ENCODE data around the gene MON1A.
"Not testable (repeated sequence)": the region's sequence is repeated elsewhere in the genome, so short reads cannot be mapped to it uniquely, and the experiment has no call there.

The MON1A gene

GRCh38 chr3:49930922-49931321 is 1.3 kb upstream of the MON1A start:
- TF ChIP-seq, protein P1, sequence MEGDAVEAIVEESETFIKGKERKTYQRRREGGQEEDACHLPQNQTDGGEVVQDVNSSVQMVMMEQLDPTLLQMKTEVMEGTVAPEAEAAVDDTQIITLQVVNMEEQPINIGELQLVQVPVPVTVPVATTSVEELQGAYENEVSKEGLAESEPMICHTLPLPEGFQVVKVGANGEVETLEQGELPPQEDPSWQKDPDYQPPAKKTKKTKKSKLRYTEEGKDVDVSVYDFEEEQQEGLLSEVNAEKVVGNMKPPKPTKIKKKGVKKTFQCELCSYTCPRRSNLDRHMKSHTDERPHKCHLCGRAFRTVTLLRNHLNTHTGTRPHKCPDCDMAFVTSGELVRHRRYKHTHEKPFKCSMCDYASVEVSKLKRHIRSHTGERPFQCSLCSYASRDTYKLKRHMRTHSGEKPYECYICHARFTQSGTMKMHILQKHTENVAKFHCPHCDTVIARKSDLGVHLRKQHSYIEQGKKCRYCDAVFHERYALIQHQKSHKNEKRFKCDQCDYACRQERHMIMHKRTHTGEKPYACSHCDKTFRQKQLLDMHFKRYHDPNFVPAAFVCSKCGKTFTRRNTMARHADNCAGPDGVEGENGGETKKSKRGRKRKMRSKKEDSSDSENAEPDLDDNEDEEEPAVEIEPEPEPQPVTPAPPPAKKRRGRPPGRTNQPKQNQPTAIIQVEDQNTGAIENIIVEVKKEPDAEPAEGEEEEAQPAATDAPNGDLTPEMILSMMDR (IDR thresholded peaks at IDR 0.05; ENCODE audit: insufficient read depth, low read depth, low read length, missing control alignments) = no peak
- DNase-seq (ENCODE audit: low read depth) = peak; percentile 35
- H3K4me3 ChIP-seq (ENCODE audit: low read depth, low read length) = no peak overlapping the region

DNA sequence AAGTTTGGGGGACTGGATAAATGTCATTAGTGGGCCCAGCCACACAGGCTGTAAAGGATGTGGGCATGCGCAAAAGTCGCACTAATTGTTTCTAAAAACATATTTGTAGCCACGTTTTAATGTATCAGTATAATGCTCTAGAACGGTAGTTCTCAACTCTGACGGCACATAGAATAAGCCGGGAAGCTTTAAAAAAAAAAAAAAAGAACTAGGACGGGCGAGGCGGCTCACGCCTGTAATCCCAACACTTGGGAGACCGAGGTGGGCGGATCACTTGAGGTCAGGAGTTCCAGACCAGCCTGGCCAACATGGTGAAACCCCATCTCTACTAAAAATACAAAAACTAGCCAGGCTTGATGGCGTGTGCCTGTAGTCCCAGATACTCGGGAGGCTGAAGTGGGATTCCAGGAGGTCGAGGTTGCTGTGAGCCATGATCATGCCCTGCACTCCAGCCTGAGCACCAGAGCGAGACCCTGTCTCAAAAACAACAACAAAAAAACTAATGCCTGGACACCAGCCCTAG is 618 bp upstream of the MON1A start:
- peak overlapping the region; percentile 85 for H3K4me3 ChIP-seq (ENCODE audit: low read depth, low read length)
- no peak for DNase-seq (ENCODE audit: low read depth)
- TF ChIP-seq, protein P1 (IDR thresholded peaks at IDR 0.05; ENCODE audit: insufficient read depth, low read depth, low read length, missing control alignments) = no peak

DNA sequence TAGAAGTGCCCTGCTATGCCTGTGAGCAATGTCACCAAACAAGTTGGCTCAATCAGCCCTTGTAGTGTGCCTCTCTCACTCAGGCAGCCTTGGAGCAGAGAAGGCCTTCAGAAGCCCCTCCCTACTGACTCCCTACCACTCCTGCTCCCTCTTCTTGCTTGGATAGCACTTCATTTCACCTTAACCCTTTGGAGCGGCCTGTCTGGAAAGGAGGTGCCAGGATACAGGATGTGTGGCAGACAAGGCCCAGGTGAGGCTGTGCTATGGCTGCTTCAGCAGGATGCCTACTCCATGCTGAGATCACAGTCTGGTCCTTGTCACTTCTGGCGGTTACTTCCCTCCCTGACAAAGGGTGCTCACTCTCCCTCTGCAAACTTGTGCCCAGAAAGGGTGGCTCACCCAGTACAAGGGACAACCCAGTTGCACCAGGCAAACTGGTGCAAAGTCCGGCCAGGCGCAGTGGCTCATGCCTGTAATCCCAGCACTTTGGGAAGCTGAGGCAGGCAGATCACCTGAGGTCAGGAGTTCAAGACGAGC is 1.1 kb downstream of the MON1A start:
- TF ChIP-seq, protein P1 (IDR thresholded peaks at IDR 0.05; ENCODE audit: insufficient read depth, low read depth, low read length, missing control alignments) = no peak
- H3K4me3 ChIP-seq (ENCODE audit: low read depth, low read length) = no peak overlapping the region
- no peak for DNase-seq (ENCODE audit: low read depth)

DNA sequence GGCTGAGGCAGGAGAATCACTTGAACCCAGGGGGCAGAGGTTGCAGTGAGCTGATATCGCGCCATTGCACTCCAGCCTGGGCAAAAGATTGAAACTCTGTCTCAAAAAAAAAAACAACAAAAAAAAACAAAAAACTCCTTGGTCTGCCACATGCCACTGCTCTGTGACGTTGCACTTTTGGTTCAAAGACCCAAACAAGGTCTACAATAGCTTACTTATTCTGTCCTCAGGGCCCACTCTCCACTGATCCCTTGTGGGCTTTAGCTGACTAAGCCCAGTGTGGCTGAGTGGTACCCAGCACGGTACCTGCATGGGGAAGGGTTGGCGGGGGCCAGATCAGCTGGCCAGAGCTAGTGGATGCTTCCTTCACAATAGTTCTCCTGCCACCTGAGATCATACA is 1.8 kb downstream of the MON1A start:
- DNase-seq (ENCODE audit: low read depth) = no peak
- H3K4me3 ChIP-seq (ENCODE audit: low read depth, low read length) = no peak overlapping the region
- TF ChIP-seq, protein P1 (IDR thresholded peaks at IDR 0.05; ENCODE audit: insufficient read depth, low read depth, low read length, missing control alignments) = no peak

DNA sequence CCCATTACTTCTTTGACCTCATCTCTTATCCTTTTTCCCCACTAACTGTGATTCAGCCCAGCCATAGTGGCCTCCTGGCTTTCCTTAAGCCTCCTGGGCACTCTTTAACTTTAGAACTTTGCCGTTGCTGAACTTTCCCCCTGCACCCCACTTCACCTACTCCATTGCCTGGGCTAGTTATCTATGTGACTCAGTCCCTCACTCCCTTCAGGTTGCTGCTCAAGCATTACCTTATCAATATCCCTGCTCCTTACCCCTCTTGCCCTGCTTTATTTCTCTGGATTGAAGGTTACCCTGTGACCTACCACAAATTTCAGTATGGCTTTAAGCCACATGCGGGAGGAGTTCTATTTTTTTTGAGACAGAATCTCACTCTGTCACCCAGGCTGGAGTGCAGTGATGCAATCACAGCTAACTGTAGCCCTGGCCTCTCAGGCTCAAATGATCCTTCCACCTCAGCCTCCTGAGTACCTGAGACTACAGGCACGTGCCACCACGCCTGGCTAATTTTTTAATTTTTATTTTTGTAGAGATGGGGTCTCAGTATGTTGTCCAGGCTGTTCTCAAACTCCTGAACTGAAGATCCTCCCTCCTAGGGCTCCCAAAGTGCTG is 3.4 kb downstream of the MON1A start:
- TF ChIP-seq, protein P1 (IDR thresholded peaks at IDR 0.05; ENCODE audit: insufficient read depth, low read depth, low read length, missing control alignments) = no peak
- no peak overlapping the region for H3K4me3 ChIP-seq (ENCODE audit: low read depth, low read length)
- no peak for DNase-seq (ENCODE audit: low read depth)

- no peak for DNase-seq (ENCODE audit: low read depth)
- TF ChIP-seq, protein P1 (IDR thresholded peaks at IDR 0.05; ENCODE audit: insufficient read depth, low read depth, low read length, missing control alignments) = no peak
- no peak overlapping the region for H3K4me3 ChIP-seq (ENCODE audit: low read depth, low read length)
These were observed 4.1 kb downstream of the MON1A start for GRCh38 chr3:49925485-49925884.

DNA sequence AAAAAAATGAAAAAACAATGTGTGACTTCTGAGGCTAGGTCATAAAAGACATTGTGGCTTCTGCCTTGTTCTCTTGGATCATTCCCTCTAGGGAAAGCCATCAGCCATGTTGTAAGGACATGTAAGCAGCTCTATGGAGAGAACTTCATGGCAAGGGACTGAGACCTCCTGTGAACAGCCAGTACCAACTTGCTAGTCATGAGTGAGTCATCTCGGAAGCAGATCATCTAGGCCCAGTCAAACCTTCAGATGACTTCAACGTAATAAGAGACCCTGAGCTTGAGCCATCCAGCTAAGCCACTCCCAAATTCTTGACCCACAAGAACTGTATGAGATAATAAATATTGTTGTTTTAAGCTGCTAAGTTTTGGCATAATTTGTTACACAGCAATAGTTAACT is 4.9 kb downstream of the MON1A start:
- no peak for DNase-seq (ENCODE audit: low read depth)
- H3K4me3 ChIP-seq (ENCODE audit: low read depth, low read length) = no peak overlapping the region
- TF ChIP-seq, protein P1 (IDR thresholded peaks at IDR 0.05; ENCODE audit: insufficient read depth, low read depth, low read length, missing control alignments) = no peak

DNA sequence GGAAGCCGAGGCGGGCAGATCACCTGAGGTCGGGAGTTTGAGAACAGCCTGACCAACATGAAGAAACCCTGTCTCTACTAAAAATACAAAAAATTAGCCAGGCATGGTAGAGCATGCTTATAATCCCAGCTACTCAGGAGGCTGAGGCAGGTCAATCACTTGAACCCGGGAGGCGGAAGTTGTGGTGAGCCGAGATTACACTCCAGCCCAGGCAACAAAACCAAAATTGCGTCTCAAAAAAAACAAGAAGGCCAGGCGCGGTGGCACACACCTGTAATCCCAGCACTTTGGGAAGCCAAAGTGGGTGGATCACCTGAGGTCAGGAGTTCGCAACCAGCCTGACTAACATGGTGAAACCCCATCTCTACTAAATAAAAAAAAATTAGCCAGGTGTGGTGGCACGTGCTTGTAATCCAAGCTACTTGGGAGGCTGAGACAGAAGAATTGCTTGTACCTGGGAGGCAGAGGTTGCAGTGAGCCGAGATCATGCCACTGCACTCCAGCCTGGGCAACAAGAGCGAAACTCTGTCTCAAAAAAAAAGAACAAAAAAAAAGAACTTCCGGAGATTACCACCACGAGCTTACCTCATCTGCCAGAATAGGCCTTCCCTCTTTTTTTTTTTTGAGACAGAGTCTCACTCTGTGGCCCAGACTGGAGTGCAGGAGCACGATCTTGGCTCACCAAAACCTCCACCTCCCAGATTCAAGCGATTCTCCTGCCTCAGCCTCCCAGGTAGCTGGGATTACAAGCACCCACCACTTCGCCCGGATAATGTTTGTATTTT is 11.6 kb downstream of the MON1A start:
- DNase-seq (ENCODE audit: low read depth); H3K4me3 ChIP-seq (ENCODE audit: low read depth, low read length): not testable (repeated sequence)
